Measurements from ENCODE around the gene TSPAN10. TPM values are rescaled to one million over a fixed set of nuclear protein-coding genes. Genes with fewer than 3 reads are reported as not detected.
A peak's percentile ranks its signal among the peaks of the same experiment; 100 is the strongest.

TSPAN10 gene
- total and polyA plus RNA-seq, 4 donors, result 0.17 to 0.84 (median 0.29) TPM

DNA sequence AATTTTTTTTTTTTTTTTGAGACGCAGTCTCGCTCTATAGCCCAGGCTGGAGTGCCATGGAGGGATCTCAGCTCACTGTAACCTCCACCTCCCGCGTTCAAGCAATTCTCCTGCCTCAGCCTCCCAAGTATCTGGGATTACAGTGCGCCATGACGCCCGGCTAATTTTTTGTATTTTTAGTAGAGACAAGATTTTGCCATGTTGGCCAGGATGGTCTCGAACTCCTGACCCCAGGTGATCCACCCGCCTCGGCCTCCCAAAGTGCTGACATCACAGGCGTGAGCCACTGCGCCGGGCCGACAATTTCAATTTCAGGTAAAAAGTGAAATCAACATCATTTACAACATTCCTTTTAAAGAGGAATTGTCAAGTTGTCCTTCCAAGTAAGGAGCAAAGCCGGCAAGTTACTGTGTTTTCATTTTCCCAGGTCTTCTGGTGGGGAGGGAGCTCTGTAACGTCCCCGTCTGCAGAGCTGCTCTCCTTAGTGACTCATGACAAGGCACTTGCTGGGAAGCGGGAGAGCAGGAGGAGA is 957 bp upstream of the TSPAN10 start:
- H3K4me1 ChIP-seq (ENCODE audit: control insufficient read depth in 4 of 4, insufficient read depth in 4 of 4, low read length in 3 of 4), result peaks cover 6 to 31% (median 17%) of the 10 kb centered on the region in 4 donors
- WGBS, result 23% methylated on average over 18 of the region's 18 CpGs

DNA sequence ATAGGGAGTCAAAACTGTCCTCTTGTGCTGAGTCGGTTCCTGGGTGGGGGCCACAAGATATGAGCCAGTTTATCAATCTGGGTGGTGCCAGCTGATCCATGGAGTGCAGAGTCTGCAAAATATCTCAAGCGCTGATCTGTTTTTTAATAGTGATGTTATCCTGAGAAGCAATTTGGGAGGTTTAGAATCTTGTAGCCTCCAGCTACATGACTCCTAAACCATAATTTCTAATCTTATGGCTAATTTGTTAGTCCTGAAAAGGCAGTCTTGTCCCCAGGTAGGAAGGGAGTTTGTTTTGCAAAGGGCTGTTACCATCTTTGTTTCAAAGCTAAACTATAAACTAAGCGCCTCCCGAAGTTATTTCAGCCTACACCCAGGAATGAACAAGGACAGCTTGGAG is 1.7 kb downstream of the TSPAN10 start:
- Histone ChIP-seq H3K4me3 (ENCODE audit: low read depth in 1 of 3, low read length in 3 of 3) (no peak overlapping the region), H3K36me3 (ENCODE audit: control insufficient read depth in 4 of 4, insufficient read depth in 3 of 4, low read depth in 1 of 4, low read length in 3 of 4) (no peaks in the 10 kb centered on the region), H3K4me1 (ENCODE audit: control insufficient read depth in 4 of 4, insufficient read depth in 4 of 4, low read length in 3 of 4) (peaks cover 6 to 31% (median 17%) of the 10 kb centered on the region in 4 donors), H3K27ac (ENCODE audit: low read depth in 1 of 2, low read length in 2 of 2) (no peak overlapping the region), H3K9me3 (ENCODE audit: control insufficient read depth in 4 of 4, low read length in 3 of 4) (no peaks in the 10 kb centered on the region), H3K27me3 (ENCODE audit: control insufficient read depth in 4 of 4, insufficient read depth in 4 of 4, low read length in 3 of 4) (no peaks in the 10 kb centered on the region), H3K9ac (ENCODE audit: low read depth in 1 of 2, low read length in 2 of 2) (no peak overlapping the region)
- no peak for DNase-seq (ENCODE audit: low spot score)
- TF ChIP-seq RXRA (IDR thresholded peaks at IDR 0.05), result no peak
- no peak for TF ChIP-seq GABPA (IDR thresholded peaks at IDR 0.05 in 1 of 2, conservative IDR thresholded peaks at IDR 0.05 in 1 of 2)
- TF ChIP-seq FOXA1 (IDR thresholded peaks at IDR 0.05), result no peak
- 74% methylated on average over 4 of the region's 4 CpGs for WGBS

More for the DNA sequence above, 957 bp upstream of the TSPAN10 start:
- H3K27ac ChIP-seq (ENCODE audit: low read depth in 1 of 2, low read length in 2 of 2), result peak overlapping the region; percentile 64 to 68
- no peak for DNase-seq (ENCODE audit: low spot score)
- H3K9me3 ChIP-seq (ENCODE audit: control insufficient read depth in 4 of 4, low read length in 3 of 4), result no peaks in the 10 kb centered on the region
- H3K27me3 ChIP-seq (ENCODE audit: control insufficient read depth in 4 of 4, insufficient read depth in 4 of 4, low read length in 3 of 4), result no peaks in the 10 kb centered on the region
- H3K36me3 ChIP-seq (ENCODE audit: control insufficient read depth in 4 of 4, insufficient read depth in 3 of 4, low read depth in 1 of 4, low read length in 3 of 4), result no peaks in the 10 kb centered on the region
- TF ChIP-seq FOXA1 (IDR thresholded peaks at IDR 0.05) (no peak), JUND (IDR thresholded peaks at IDR 0.05) (no peak), RAD21 (IDR thresholded peaks at IDR 0.05) (no peak)
- TF ChIP-seq, protein P1, sequence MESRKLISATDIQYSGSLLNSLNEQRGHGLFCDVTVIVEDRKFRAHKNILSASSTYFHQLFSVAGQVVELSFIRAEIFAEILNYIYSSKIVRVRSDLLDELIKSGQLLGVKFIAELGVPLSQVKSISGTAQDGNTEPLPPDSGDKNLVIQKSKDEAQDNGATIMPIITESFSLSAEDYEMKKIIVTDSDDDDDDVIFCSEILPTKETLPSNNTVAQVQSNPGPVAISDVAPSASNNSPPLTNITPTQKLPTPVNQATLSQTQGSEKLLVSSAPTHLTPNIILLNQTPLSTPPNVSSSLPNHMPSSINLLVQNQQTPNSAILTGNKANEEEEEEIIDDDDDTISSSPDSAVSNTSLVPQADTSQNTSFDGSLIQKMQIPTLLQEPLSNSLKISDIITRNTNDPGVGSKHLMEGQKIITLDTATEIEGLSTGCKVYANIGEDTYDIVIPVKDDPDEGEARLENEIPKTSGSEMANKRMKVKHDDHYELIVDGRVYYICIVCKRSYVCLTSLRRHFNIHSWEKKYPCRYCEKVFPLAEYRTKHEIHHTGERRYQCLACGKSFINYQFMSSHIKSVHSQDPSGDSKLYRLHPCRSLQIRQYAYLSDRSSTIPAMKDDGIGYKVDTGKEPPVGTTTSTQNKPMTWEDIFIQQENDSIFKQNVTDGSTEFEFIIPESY (IDR thresholded peaks at IDR 0.05), result no peak
- TF ChIP-seq, protein P2, sequence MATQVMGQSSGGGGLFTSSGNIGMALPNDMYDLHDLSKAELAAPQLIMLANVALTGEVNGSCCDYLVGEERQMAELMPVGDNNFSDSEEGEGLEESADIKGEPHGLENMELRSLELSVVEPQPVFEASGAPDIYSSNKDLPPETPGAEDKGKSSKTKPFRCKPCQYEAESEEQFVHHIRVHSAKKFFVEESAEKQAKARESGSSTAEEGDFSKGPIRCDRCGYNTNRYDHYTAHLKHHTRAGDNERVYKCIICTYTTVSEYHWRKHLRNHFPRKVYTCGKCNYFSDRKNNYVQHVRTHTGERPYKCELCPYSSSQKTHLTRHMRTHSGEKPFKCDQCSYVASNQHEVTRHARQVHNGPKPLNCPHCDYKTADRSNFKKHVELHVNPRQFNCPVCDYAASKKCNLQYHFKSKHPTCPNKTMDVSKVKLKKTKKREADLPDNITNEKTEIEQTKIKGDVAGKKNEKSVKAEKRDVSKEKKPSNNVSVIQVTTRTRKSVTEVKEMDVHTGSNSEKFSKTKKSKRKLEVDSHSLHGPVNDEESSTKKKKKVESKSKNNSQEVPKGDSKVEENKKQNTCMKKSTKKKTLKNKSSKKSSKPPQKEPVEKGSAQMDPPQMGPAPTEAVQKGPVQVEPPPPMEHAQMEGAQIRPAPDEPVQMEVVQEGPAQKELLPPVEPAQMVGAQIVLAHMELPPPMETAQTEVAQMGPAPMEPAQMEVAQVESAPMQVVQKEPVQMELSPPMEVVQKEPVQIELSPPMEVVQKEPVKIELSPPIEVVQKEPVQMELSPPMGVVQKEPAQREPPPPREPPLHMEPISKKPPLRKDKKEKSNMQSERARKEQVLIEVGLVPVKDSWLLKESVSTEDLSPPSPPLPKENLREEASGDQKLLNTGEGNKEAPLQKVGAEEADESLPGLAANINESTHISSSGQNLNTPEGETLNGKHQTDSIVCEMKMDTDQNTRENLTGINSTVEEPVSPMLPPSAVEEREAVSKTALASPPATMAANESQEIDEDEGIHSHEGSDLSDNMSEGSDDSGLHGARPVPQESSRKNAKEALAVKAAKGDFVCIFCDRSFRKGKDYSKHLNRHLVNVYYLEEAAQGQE (IDR thresholded peaks at IDR 0.05), result no peak
- H3K9ac ChIP-seq (ENCODE audit: low read depth in 1 of 2, low read length in 2 of 2), result peak overlapping the region; percentile 73 to 82
- peak overlapping the region; percentile 74 to 90 (median 76) for H3K4me3 ChIP-seq (ENCODE audit: low read depth in 1 of 3, low read length in 3 of 3)

DNA sequence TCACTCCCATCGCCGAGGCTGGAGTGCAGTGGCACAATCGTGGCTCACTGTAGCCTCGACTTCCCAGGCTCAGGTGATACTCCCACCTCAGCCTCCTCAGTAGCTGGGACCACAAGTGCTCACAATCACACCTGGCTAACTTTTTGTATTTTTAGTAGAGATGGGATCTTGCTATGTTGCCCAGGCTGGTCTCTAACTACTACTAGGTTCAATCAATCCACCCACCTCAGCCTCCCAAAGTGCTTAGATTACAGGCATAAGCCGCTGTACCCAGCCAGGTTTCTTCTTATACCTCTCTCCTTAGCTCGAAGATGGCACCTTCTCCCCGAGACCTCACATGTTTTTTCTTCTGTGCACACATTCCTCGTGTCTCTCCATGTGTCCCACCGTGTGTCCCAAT is 3.0 kb downstream of the TSPAN10 start:
- H3K27me3 ChIP-seq (ENCODE audit: control insufficient read depth in 4 of 4, insufficient read depth in 4 of 4, low read length in 3 of 4), result no peaks in the 10 kb centered on the region
- 95% methylated on average over 9 of the region's 9 CpGs for WGBS
- no peak for DNase-seq (ENCODE audit: low spot score)
- no peak for TF ChIP-seq FOXA1 (IDR thresholded peaks at IDR 0.05)
- TF ChIP-seq, protein P3, sequence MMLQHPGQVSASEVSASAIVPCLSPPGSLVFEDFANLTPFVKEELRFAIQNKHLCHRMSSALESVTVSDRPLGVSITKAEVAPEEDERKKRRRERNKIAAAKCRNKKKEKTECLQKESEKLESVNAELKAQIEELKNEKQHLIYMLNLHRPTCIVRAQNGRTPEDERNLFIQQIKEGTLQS (IDR thresholded peaks at IDR 0.05), result no peak
- TF ChIP-seq, protein P4, sequence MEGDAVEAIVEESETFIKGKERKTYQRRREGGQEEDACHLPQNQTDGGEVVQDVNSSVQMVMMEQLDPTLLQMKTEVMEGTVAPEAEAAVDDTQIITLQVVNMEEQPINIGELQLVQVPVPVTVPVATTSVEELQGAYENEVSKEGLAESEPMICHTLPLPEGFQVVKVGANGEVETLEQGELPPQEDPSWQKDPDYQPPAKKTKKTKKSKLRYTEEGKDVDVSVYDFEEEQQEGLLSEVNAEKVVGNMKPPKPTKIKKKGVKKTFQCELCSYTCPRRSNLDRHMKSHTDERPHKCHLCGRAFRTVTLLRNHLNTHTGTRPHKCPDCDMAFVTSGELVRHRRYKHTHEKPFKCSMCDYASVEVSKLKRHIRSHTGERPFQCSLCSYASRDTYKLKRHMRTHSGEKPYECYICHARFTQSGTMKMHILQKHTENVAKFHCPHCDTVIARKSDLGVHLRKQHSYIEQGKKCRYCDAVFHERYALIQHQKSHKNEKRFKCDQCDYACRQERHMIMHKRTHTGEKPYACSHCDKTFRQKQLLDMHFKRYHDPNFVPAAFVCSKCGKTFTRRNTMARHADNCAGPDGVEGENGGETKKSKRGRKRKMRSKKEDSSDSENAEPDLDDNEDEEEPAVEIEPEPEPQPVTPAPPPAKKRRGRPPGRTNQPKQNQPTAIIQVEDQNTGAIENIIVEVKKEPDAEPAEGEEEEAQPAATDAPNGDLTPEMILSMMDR (IDR thresholded peaks at IDR 0.05; ENCODE audit: low read depth, low read length, missing input control), result no peak
- TF ChIP-seq SP1 (IDR thresholded peaks at IDR 0.05), result no peak
- no peak for TF ChIP-seq GABPA (IDR thresholded peaks at IDR 0.05 in 1 of 2, conservative IDR thresholded peaks at IDR 0.05 in 1 of 2)
- TF ChIP-seq, protein P5, sequence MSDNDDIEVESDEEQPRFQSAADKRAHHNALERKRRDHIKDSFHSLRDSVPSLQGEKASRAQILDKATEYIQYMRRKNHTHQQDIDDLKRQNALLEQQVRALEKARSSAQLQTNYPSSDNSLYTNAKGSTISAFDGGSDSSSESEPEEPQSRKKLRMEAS (IDR thresholded peaks at IDR 0.05), result no peak
- TF ChIP-seq HNF4A (conservative IDR thresholded peaks at IDR 0.05), result no peak
- no peak for TF ChIP-seq TAF1 (conservative IDR thresholded peaks at IDR 0.05)
- TF ChIP-seq HNF4G (IDR thresholded peaks at IDR 0.05), result no peak
- no peak for TF ChIP-seq RAD21 (IDR thresholded peaks at IDR 0.05)
- TF ChIP-seq EGR1 (IDR thresholded peaks at IDR 0.05; ENCODE audit: low read depth in 2 of 2), result no peak
- TF ChIP-seq JUND (IDR thresholded peaks at IDR 0.05), result no peak
- TF ChIP-seq, protein P2 (IDR thresholded peaks at IDR 0.05), result no peak
- TF ChIP-seq RXRA (IDR thresholded peaks at IDR 0.05), result no peak

More for the DNA sequence above, 3.0 kb downstream of the TSPAN10 start:
- Histone ChIP-seq H3K27ac (ENCODE audit: low read depth in 1 of 2, low read length in 2 of 2) (no peak overlapping the region), H3K9ac (ENCODE audit: low read depth in 1 of 2, low read length in 2 of 2) (no peak overlapping the region), H3K9me3 (ENCODE audit: control insufficient read depth in 4 of 4, low read length in 3 of 4) (no peaks in the 10 kb centered on the region), H3K36me3 (ENCODE audit: control insufficient read depth in 4 of 4, insufficient read depth in 3 of 4, low read depth in 1 of 4, low read length in 3 of 4) (no peaks in the 10 kb centered on the region), H3K4me1 (ENCODE audit: control insufficient read depth in 4 of 4, insufficient read depth in 4 of 4, low read length in 3 of 4) (peaks cover 4 to 23% (median 16%) of the 10 kb centered on the region in 4 donors), H3K4me3 (ENCODE audit: low read depth in 1 of 3, low read length in 3 of 3) (no peak overlapping the region)

Measured in liver (tissue), 9 donors.